Neural cell (in vitro differentiated cells): Measurements from ENCODE around the gene RALB. TPM values are rescaled to one million over a fixed set of nuclear protein-coding genes. Genes with fewer than 3 reads are reported as not detected.

ENCODE experiments used
- H2AFZ ChIP-seq: fragments of 200-600, 300-800 bp; sonication (generic), shearing (Covaris generic); 2 replicates; pipeline ENCODE4 v1.6.0; 2014; ENCODE audit warnings: low read depth, mild to moderate bottlenecking, antibody characterized with exemption, low read length, moderate library complexity
- H3F3A ChIP-seq: fragments of 200-600 bp; shearing (Covaris generic); 2 replicates; pipeline ENCODE4 v1.6.1; 2016; ENCODE audit warnings: mild to moderate bottlenecking, moderate library complexity, mixed read lengths, antibody characterized with exemption, low read length; ENCODE audit not compliant: insufficient read depth, poor library complexity, severe bottlenecking
- H3K27ac ChIP-seq: fragments of 200-600, 300-800 bp; sonication (generic), shearing (Covaris generic); 2 replicates; pipeline ENCODE4 v1.5.1; 2014; ENCODE audit warnings: mild to moderate bottlenecking, low read length, moderate library complexity
- H3K27me3 ChIP-seq: fragments of 300-800, 200-600 bp; sonication (generic), shearing (Covaris generic); 2 replicates; pipeline ENCODE4 v1.6.0; 2014; ENCODE audit warnings: mild to moderate bottlenecking, low read depth, low read length, moderate library complexity; ENCODE audit not compliant: insufficient read depth
- H3K36me3 ChIP-seq: fragments of 300-800, 200-600 bp; sonication (generic), shearing (Covaris generic); 2 replicates; pipeline ENCODE4 v1.5.1; 2014; ENCODE audit warnings: mild to moderate bottlenecking, antibody characterized with exemption, low read length, moderate library complexity; ENCODE audit not compliant: insufficient read depth
- H3K4me2 ChIP-seq: fragments of 300-800, 200-600 bp; sonication (generic), shearing (Covaris generic); 2 replicates; pipeline ENCODE4 v1.6.0; 2014; ENCODE audit warnings: mild to moderate bottlenecking, low read length
- H3K4me3 ChIP-seq: fragments of 300-800, 200-600 bp; sonication (generic), shearing (Covaris generic); 2 replicates; pipeline ENCODE4 v1.5.1; 2014; ENCODE audit warnings: mild to moderate bottlenecking, low read length, moderate library complexity
- H3K79me2 ChIP-seq: fragments of 200-600 bp; shearing (Covaris generic); replicated peaks from 2 replicates; pipeline ENCODE4 v1.6.0; 2014; ENCODE audit warnings: mild to moderate bottlenecking, low read length, moderate library complexity; ENCODE audit not compliant: insufficient read depth
- H3K9ac ChIP-seq: fragments of 300-800, 200-600 bp; sonication (generic), shearing (Covaris generic); 2 replicates; pipeline ENCODE4 v1.6.1; 2016; ENCODE audit warnings: mild to moderate bottlenecking, low read length, mixed read lengths
- H3K9me2 ChIP-seq: fragments of 200-600 bp; shearing (Covaris generic); 2 replicates; pipeline ENCODE4 v1.6.1; 2016; ENCODE audit warnings: mild to moderate bottlenecking, low read length, mixed read lengths; ENCODE audit not compliant: insufficient read depth
- H3K9me3 ChIP-seq: fragments of 200-600, 300-800 bp; sonication (generic), shearing (Covaris generic); 2 replicates; pipeline ENCODE4 v1.6.1; 2016; ENCODE audit warnings: mild to moderate bottlenecking, mixed run types, low read length, moderate library complexity, mixed read lengths
- H4K20me1 ChIP-seq: fragments of 200-600 bp; shearing (Covaris generic); 2 replicates; pipeline ENCODE4 v1.6.1; 2016; ENCODE audit warnings: mild to moderate bottlenecking, mixed run types; ENCODE audit not compliant: insufficient read depth
- EP300 ChIP-seq: fragments of 450-650 bp; conservative IDR thresholded peaks from 2 replicates; pipeline ENCODE4 v1.6.1; 2014; ENCODE audit warnings: antibody characterized with exemption, mild to moderate bottlenecking, moderate library complexity; ENCODE audit not compliant: poor library complexity, severe bottlenecking
- EZH2 ChIP-seq: fragments of 200-600, 300-800 bp; shearing (Covaris generic), sonication (generic); IDR thresholded peaks from 2 replicates; pipeline ENCODE4 v1.6.1; 2014; ENCODE audit warnings: antibody characterized with exemption, low read length, borderline replicate concordance, mild to moderate bottlenecking; ENCODE audit not compliant: insufficient read depth, poor library complexity, severe bottlenecking
- MXI1 ChIP-seq: fragments of 450-650 bp; conservative IDR thresholded peaks from 2 replicates; pipeline ENCODE4 v1.6.1; 2014; ENCODE audit warnings: antibody characterized with exemption, mild to moderate bottlenecking; ENCODE audit not compliant: poor library complexity, severe bottlenecking
- POLR2AphosphoS5 ChIP-seq: IDR thresholded peaks from 2 replicates; pipeline ENCODE4 v1.6.1; 2012
- RAD21 ChIP-seq: fragments of 450-650 bp; conservative IDR thresholded peaks from 2 replicates; pipeline ENCODE4 v1.6.1; 2014; ENCODE audit warnings: antibody characterized with exemption, mild to moderate bottlenecking, moderate library complexity
- SMC3 ChIP-seq: fragments of 450-650 bp; conservative IDR thresholded peaks from 2 replicates; pipeline ENCODE4 v1.6.1; 2014; ENCODE audit warnings: antibody characterized with exemption, mild to moderate bottlenecking, moderate library complexity; ENCODE audit not compliant: poor library complexity
- TAF1 ChIP-seq: IDR thresholded peaks from 2 replicates; pipeline ENCODE4 v1.6.1; 2012; ENCODE audit warnings: low read depth
- polyA plus RNA-seq: library from polyadenylated mRNA; depleted of rRNA; stranded (reverse); fragments of >200 nt; gene quantifications from 2 replicates; pipeline ENCODE4 v1.2.3, GENCODE V29; 2014
- TF ChIP-seq, protein P1 (sequence below): fragments of 450-650 bp; IDR thresholded peaks from 2 replicates; pipeline ENCODE4 v1.5.1; 2014; ENCODE audit warnings: antibody characterized with exemption, mild to moderate bottlenecking, moderate library complexity; ENCODE audit not compliant: poor library complexity, severe bottlenecking
- TF ChIP-seq, protein P2 (sequence below): IDR thresholded peaks from 2 replicates; pipeline ENCODE4 v1.6.1; 2012; ENCODE audit warnings: borderline replicate concordance

Gene RALB
- polyA plus RNA-seq, 1 donor from 2014 or later: 50.6 TPM

DNA sequence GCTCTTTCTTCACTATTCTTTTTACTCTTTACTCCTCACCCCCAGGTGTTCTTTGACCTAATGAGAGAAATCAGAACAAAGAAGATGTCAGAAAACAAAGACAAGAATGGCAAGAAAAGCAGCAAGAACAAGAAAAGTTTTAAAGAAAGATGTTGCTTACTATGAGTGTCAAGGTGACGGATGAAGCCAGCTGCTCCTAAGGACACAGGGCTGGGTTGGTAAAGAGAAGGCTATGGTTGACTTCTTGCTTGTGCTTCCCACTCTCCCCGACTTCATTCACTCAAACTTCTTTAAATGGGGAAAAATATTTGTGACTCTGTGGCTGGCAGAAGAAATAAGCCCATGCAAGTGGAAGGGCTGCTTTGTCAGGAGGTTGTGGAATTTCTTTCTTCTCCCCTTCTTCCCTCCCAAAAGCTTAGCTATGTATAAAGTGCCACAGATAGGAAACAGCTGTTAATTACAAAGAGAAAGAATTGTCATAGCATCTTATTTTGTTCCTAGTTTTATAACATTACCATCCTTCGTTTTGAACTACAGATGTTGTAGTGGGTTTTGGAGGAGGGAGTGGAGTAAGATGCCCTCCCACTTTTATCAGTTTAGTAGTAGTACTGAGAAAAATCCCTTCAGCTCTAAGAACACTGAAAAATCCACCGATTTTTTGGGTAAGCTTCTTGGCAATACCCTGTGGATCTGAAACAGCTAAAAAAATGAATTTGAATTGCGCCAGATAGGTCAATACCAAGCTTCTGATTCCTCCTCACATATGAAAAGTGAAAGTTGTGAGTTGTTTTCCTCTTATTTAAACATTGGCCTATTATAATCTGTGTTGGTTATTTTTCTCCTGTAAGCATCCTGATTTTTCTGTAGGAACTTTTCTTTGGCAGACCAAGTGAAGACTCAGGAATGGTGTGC, 40.7 kb downstream of the RALB start:
- H3K27me3 ChIP-seq: no peaks in the 10 kb centered on the region
- no peaks in the 10 kb centered on the region for H4K20me1 ChIP-seq
- TF ChIP-seq SMC3: no peak
- no peak for TF ChIP-seq MXI1
- TF ChIP-seq EZH2: no peak
- TF ChIP-seq EP300: no peak
- no peaks in the 10 kb centered on the region for H3F3A ChIP-seq
- H3K9ac ChIP-seq: no peak overlapping the region
- no peak overlapping the region for H3K4me3 ChIP-seq
- H3K9me2 ChIP-seq: no peaks in the 10 kb centered on the region
- H2AFZ ChIP-seq: no peak overlapping the region
- no peak overlapping the region for H3K4me2 ChIP-seq
- no peak overlapping the region for H3K27ac ChIP-seq
- H3K79me2 ChIP-seq: no peaks in the 10 kb centered on the region
- no peaks in the 10 kb centered on the region for H3K9me3 ChIP-seq
- peaks cover 7% of the 10 kb centered on the region for H3K36me3 ChIP-seq

DNA sequence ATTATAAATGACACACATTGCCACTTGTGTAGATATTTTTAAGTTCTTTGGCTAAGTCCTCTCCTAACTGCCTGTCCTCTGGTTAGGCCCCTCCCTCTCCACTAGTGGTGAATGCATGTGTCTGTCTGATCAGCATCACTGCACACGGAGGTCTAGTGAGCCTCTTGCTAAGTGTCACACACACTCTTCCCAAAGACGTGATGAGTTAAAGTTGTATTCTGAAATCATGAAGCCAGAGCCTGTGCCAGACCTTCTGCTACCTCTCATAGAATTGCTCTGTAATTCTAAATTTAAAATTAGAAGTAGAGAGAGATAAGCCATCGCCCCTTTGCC, 41.3 kb downstream of the RALB start:
- Histone ChIP-seq H3F3A (no peaks in the 10 kb centered on the region), H3K27ac (no peak overlapping the region), H3K36me3 (peaks cover 7% of the 10 kb centered on the region), H3K9ac (no peak overlapping the region), H3K79me2 (no peaks in the 10 kb centered on the region), H4K20me1 (no peaks in the 10 kb centered on the region), H3K27me3 (no peaks in the 10 kb centered on the region), H3K9me2 (no peaks in the 10 kb centered on the region), H2AFZ (no peak overlapping the region), H3K4me3 (no peak overlapping the region), H3K9me3 (no peaks in the 10 kb centered on the region), H3K4me2 (no peak overlapping the region)
- no peak for TF ChIP-seq MXI1
- TF ChIP-seq TAF1: no peak
- TF ChIP-seq, protein P1, sequence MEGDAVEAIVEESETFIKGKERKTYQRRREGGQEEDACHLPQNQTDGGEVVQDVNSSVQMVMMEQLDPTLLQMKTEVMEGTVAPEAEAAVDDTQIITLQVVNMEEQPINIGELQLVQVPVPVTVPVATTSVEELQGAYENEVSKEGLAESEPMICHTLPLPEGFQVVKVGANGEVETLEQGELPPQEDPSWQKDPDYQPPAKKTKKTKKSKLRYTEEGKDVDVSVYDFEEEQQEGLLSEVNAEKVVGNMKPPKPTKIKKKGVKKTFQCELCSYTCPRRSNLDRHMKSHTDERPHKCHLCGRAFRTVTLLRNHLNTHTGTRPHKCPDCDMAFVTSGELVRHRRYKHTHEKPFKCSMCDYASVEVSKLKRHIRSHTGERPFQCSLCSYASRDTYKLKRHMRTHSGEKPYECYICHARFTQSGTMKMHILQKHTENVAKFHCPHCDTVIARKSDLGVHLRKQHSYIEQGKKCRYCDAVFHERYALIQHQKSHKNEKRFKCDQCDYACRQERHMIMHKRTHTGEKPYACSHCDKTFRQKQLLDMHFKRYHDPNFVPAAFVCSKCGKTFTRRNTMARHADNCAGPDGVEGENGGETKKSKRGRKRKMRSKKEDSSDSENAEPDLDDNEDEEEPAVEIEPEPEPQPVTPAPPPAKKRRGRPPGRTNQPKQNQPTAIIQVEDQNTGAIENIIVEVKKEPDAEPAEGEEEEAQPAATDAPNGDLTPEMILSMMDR: no peak
- TF ChIP-seq SMC3: no peak
- no peak for TF ChIP-seq EP300
- TF ChIP-seq EZH2: no peak
- TF ChIP-seq POLR2AphosphoS5: no peak
- TF ChIP-seq, protein P2, sequence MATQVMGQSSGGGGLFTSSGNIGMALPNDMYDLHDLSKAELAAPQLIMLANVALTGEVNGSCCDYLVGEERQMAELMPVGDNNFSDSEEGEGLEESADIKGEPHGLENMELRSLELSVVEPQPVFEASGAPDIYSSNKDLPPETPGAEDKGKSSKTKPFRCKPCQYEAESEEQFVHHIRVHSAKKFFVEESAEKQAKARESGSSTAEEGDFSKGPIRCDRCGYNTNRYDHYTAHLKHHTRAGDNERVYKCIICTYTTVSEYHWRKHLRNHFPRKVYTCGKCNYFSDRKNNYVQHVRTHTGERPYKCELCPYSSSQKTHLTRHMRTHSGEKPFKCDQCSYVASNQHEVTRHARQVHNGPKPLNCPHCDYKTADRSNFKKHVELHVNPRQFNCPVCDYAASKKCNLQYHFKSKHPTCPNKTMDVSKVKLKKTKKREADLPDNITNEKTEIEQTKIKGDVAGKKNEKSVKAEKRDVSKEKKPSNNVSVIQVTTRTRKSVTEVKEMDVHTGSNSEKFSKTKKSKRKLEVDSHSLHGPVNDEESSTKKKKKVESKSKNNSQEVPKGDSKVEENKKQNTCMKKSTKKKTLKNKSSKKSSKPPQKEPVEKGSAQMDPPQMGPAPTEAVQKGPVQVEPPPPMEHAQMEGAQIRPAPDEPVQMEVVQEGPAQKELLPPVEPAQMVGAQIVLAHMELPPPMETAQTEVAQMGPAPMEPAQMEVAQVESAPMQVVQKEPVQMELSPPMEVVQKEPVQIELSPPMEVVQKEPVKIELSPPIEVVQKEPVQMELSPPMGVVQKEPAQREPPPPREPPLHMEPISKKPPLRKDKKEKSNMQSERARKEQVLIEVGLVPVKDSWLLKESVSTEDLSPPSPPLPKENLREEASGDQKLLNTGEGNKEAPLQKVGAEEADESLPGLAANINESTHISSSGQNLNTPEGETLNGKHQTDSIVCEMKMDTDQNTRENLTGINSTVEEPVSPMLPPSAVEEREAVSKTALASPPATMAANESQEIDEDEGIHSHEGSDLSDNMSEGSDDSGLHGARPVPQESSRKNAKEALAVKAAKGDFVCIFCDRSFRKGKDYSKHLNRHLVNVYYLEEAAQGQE: no peak
- no peak for TF ChIP-seq RAD21
